Measurements from ENCODE around the gene PPP1R3G. TPM values are rescaled to one million over a fixed set of nuclear protein-coding genes. Genes with fewer than 3 reads are reported as not detected.

Gene PPP1R3G
- total and polyA plus RNA-seq, 8 donors = 0.17 to 1.4 (median 1.0) TPM

- H3K36me3 ChIP-seq = no peaks in the 10 kb centered on the region
- no peak overlapping the region for H3K4me3 ChIP-seq
- DNase-seq = no peak
- H3K4me1 ChIP-seq = peaks cover 0 to 32% of the 10 kb centered on the region in 2 donors
- H3K9me3 ChIP-seq = no peaks in the 10 kb centered on the region
- TF ChIP-seq CTCF (IDR thresholded peaks at IDR 0.05) = no peak
- no peak overlapping the region for H3K27ac ChIP-seq
- H3K27me3 ChIP-seq = peaks cover 14 to 42% of the 10 kb centered on the region in 2 donors
- intact Hi-C loops (cut with DNase I) = no loop called here
- no peak for ATAC-seq
Measured at GRCh38 chr6:5081955-5082354, 3.2 kb upstream of the PPP1R3G start.

GRCh38 chr6:5082487-5083306, 2.4 kb upstream of the PPP1R3G start:
- H3K9me3 ChIP-seq = no peaks in the 10 kb centered on the region
- H3K4me1 ChIP-seq = peaks cover 0 to 35% of the 10 kb centered on the region in 2 donors
- H3K27me3 ChIP-seq = peaks cover 15 to 49% of the 10 kb centered on the region in 2 donors
- no peak overlapping the region for H3K4me3 ChIP-seq
- ATAC-seq (peak; percentile 15), DNase-seq (peak in 2 of 4 donors; percentile 10 to 48)
- intact Hi-C loops (cut with DNase I) = no loop called here
- no peak overlapping the region for H3K27ac ChIP-seq
- no peaks in the 10 kb centered on the region for H3K36me3 ChIP-seq
- TF ChIP-seq CTCF (IDR thresholded peaks at IDR 0.05) = no peak

- ATAC-seq (no peak), DNase-seq (no peak)
- H3K36me3 ChIP-seq = no peaks in the 10 kb centered on the region
- H3K4me1 ChIP-seq = peaks cover 0 to 35% of the 10 kb centered on the region in 2 donors
- no peaks in the 10 kb centered on the region for H3K9me3 ChIP-seq
- intact Hi-C loops (cut with DNase I) = no loop called here
- no peak for TF ChIP-seq CTCF (IDR thresholded peaks at IDR 0.05)
- H3K27ac ChIP-seq = no peak overlapping the region
- H3K27me3 ChIP-seq = peaks cover 15 to 55% of the 10 kb centered on the region in 2 donors
- H3K4me3 ChIP-seq = no peak overlapping the region
Measured at GRCh38 chr6:5083307-5083583, 1.9 kb upstream of the PPP1R3G start.

- Histone ChIP-seq H3K36me3 (no peaks in the 10 kb centered on the region), H3K27ac (no peak overlapping the region), H3K27me3 (peaks cover 15 to 61% of the 10 kb centered on the region in 2 donors), H3K9me3 (no peaks in the 10 kb centered on the region), H3K4me3 (peak overlapping the region; percentile 53 to 56), H3K4me1 (peaks cover 0 to 35% of the 10 kb centered on the region in 2 donors)
- TF ChIP-seq CTCF (IDR thresholded peaks at IDR 0.05) = no peak
- DNase-seq = no peak
- no peak for ATAC-seq
- intact Hi-C loops (cut with DNase I) = no loop called here
Measured at GRCh38 chr6:5083813-5084359, 1.3 kb upstream of the PPP1R3G start.

GRCh38 chr6:5084360-5084780, 771 bp upstream of the PPP1R3G start:
- H3K27ac ChIP-seq = no peak overlapping the region
- H3K9me3 ChIP-seq = no peaks in the 10 kb centered on the region
- DNase-seq (peak in 2 of 4 donors; percentile 53 to 60), ATAC-seq (peak; percentile 63)
- intact Hi-C loops (cut with DNase I) = no loop called here
- peaks cover 0 to 35% of the 10 kb centered on the region in 2 donors for H3K4me1 ChIP-seq
- H3K27me3 ChIP-seq = peaks cover 15 to 61% of the 10 kb centered on the region in 2 donors
- peak overlapping the region; percentile 53 to 56 for H3K4me3 ChIP-seq
- no peak for TF ChIP-seq CTCF (IDR thresholded peaks at IDR 0.05)
- no peaks in the 10 kb centered on the region for H3K36me3 ChIP-seq

Measured in left lung (tissue), 10 donors.